HG02938 (cell line): ENCODE data around the gene THTPA.

Experiments
- ATAC-seq: cut with Tn5 transposase; IDR thresholded peaks from one replicate; pipeline ENCODE4 v1.9.1; 2021; ENCODE audit warnings: mild to moderate bottlenecking, moderate library complexity; ENCODE audit not compliant: unreplicated experiment

The THTPA gene

DNA sequence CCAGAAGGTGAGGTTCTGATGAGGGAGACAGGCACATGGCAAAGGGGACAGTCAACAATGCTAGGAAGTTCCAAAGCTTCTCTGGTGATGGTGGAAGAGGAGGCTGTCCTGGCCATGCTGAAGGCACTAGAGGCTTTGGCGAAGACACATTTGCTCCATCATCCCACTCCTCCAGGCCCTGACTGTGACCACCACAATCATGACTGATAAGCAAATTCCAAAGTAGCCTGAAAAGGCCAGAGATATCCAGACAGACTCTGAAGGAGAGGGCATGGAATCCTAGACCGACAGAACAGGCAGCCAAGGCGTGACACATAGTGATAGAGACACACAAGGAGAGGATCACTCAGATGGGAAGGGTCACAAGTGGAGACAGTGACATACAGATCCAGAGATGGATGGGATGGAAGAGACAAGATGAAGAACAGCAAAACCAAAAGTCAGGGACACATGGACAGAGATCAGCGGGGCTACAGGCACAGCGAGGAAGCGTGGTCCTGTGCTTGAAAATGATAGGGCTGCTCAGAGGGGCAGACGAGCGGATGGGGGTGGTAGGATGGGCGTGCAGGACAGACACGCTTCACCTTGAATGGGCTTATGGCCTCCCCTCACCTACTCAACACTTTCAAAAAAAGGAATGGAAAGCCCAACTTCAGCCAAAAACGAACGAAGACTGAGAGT lies 5.8 kb upstream of the THTPA start:
- no peak for ATAC-seq

GRCh38 chr14:23550812-23551265 lies 5.2 kb upstream of the THTPA start:
- no peak for ATAC-seq

DNA sequence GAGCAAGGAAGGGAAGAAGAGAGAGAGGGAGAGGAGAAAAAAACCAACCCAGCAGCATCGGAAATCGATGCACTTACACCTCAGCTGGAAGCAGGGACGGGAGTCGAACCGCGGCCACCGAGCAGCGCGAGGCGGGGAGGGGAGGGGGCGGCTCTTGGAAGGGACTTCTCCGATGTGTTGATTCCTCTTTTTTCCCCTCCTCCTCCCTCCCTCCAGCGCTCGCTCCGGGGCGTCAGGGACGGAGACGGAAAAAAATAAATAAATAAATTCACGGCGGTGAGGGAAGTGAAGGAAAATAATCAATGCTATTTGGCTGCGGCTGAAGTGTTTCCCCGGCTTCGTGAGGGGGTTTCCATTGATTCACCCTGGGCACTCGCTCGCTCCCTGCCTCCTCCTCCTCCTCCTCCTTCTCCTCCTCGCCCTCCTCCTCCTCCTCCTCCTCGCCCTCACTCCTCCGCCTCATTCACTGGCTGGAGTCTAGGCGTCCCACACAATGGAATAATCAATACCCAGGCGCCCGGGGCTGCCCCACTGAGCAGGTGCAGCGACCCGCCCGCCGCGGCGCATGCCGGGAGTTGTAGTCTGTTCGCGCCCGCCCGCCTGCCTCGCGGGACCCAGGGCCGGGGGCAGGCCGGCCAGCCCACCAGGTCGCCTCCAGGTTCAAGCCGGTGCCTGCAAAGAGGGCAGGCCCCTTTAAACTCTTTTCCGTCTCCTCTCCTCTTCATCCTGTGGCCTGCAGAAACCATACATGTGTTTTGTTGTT lies 4.6 kb upstream of the THTPA start, which contains the start of gene ZFHX2:
Gene ZFHX2 (minus strand): TSS at position 500 of the 763 bp plus-strand sequence. CDS start 16,440 bp downstream, outside the sequence.
- ATAC-seq, result peak; percentile 38

GRCh38 chr14:23555533-23555881 lies 564 bp upstream of the THTPA start:
- no peak for ATAC-seq

DNA sequence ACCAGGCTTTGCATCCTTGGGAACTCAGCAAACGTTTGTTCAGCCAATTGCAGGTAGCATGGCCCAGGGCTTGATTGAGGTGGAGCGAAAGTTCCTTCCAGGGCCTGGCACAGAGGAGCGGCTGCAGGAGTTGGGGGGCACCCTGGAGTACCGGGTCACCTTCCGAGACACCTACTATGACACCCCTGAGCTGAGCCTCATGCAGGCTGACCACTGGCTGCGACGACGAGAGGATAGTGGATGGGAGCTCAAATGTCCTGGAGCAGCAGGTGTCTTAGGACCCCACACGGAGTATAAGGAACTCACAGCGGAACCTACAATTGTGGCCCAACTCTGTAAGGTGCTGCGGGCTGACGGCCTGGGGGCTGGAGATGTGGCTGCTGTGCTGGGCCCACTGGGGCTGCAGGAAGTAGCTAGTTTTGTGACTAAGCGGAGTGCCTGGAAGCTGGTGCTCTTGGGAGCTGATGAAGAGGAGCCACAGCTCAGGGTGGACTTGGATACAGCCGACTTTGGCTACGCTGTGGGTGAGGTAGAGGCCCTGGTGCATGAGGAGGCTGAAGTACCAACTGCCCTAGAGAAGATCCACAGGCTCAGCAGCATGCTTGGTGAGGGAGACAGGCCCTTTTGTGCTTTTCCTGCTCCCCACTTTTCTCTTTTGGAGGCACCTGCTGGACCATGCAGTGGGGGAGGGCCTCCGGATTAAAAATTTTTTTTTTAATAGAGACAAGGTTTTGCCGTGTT lies 799 bp downstream of the THTPA start:
- ATAC-seq, result no peak

DNA sequence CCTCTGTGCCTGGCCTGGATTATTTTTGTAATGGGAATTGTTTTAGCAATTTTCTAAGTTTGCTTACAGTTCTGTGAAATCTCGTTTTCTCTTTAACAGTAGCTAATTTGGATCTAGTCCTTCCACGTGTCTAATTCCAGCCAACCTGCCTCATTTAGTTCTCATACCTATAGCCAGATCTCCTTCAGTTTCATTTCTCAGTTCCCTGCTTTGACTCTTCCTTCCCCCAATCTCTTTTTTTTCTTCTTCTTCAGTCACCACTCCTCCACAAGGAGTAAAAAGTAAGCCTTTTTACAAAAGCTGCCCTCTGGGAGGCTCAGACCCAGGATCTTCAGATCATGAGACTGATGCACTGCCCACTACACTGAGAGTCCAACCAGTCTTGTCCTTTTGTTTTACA lies 1.4 kb downstream of the THTPA start:
- no peak for ATAC-seq

- no peak for ATAC-seq
These were observed 1.9 kb downstream of the THTPA start for GRCh38 chr14:23557946-23558345.

- ATAC-seq, result no peak
These were observed 2.4 kb downstream of the THTPA start for GRCh38 chr14:23558346-23559009.

DNA sequence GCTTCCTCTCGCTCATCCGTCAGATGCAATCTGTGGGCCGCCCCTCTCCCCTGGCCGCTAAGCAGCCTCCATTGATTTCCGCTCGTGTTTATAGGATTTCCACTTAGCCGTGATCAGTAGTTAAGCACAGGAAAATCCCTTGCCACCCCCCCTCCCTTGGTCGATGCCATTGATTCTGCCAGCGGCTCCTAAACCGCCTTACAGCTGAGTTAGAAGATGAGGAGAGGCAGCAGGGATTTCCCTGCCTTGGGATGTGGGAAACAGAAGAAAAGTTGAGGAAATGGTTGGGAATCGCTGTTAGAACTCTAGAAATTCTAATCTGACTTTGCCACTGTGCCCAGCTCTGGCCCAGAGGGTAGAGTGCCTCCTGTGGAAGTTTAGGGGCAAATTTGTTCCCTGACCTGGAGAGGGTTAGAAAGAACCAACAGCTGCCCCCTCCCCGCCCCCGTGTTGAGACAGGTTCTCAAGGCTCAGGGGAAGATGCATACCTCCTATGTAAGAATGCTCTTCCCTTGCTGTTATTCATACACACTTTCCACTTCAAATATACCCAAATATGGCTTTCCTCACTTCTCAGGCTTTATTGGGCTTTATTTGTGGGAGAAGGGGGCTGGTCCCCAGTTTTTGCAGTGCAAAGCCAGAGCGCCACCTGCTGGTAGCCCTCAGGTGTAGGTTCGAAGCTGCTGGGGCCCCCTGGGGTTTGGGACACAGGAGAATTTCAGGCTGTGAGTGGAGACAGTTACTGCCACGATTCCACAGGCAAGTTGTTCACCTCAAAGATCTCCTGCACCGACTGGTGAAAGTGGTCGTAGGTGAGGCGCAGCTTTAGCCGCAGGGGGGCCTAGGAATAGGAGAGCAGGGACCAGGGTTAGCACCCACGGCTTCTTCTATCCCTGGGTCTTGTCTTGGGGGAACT lies 3.2 kb downstream of the THTPA start:
- ATAC-seq, result no peak

DNA sequence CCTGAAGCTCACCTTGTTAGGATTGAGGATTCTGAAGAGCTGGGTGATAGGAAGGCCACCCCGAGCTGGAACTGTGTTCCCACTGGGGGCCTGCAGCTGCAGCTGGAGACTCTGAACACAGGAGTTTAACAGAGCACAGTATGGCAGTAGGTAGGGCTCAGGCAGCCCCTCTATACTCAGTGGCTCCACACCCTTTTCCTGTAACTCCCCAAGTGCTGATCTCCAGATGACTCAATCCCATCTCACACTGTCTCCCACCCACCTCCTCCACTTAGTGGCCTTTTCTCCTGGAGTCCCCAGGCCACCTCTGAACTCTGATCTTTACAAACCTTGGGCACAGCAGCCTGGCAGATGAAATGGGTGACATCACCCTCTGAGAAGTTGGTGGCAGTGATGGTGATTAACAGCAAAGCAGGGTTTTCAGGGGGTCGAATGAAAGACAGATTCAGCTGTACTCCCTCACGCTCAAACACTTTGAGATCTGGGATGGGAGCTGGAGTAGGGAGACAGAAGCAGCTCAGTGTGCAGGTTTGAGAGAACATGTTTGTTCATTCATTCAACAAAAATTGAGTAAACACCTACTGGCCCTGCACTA lies 4.0 kb downstream of the THTPA start:
- no peak for ATAC-seq

- no peak for ATAC-seq
These were observed 5.2 kb downstream of the THTPA start for GRCh38 chr14:23561259-23561658.

DNA sequence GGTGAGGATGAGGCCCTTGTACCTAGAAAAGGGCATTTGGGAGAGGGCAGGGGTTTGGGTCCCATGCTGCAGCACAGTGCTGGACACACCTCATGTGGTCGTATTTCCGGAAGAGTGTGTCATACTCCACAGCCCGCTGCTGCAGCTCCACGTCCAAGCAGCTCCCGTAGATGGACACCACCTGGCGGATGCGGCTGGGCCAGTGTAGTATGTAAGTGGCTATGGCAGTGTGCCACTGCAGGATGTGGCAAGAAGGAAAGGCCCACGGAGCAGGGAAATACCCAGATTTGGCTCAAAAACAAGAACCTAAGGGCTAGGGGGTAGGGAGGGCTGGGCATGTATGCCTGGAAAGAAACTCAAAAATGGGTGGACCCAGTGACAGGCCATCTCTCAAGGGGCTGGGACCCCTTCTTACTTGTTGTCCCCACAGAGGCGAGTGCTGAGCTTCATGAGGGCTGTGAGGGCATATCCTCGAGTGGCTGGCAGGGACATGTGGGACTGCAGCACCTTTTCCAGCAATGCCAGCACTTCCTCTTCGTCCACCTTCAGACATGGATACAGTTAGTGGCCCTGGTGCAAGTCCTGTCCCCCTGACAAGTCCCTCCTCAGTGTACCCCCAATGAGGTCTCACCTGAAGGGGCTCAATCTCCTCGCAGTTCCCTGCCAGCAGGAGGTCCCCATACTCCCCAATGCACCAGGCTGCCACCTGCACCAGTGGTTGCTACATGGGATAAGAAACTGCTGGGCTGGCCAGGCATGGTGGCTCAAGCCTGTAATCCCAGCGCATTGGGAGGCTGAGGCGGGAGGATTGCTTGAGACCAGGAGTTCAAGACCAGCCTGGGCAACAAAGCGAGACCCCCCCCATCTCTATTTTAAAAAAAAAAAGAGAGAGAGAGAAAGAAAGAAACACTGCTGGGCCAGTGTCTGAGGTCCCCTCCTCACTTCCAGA lies 6.1 kb downstream of the THTPA start:
- ATAC-seq, result no peak

DNA sequence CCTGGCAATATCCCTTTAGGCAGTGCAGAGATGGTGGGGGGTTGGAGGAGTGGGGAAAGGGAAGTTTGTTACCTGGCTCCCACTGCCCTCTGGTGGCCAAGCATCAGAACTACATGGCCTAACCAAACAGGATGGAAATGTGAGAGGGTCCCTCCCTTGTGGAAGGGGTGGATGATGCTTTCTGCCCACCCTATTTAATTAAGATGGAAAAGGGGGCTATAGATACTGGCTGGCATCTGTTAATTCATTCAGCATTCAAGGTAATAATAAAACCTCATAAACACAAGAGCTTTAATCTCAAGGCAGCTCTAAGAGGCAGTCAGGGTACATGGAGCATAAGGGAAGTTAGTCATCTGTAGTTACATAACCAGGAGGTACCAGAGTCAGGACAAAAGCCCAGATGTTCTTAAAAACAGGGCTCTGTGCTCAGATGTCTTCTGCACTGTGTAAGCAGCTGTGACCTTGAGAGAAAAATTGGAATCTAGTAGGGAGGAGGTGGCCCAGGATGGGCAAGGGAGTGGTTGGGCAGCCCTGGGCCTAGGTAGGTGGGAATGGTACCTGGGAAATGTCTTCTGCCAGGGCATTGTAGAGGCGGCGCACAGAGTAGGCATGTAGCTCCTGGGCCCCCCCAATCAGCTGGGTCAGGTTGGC lies 6.9 kb downstream of the THTPA start:
- no peak for ATAC-seq

DNA sequence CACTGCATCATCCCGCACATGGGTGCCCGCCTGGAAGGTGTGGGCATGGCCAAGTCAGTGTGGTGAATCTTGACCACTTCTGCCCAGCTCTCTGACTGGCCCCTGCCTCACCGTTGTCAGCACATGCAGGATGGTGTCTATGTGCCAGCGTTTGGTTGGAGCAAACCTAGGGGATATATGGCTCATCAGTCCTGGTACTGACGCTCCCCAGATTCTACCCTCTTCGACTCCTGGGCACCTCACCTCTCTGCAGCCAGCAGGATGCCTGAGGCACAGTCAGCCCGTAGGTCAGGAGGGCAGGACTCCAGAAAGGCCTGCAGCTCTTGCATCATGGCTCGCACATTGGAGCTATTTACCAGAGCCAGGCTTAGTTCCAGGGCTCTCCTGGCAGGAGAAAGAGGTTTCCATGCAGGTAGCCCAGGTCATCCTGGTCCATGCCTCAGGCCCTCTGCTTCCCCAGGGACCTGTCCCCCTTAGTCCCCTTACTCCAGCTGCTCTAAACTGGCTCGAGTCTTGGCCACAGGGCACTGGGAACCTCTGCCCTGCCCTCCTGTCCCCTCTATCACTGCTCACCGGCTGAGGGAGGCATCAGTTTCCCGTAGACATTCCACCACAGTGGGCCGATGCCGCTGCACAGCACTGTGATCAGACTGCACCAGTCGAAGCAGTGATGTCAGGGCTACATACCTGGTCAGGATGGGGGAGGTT lies 7.6 kb downstream of the THTPA start:
- ATAC-seq, result no peak

DNA sequence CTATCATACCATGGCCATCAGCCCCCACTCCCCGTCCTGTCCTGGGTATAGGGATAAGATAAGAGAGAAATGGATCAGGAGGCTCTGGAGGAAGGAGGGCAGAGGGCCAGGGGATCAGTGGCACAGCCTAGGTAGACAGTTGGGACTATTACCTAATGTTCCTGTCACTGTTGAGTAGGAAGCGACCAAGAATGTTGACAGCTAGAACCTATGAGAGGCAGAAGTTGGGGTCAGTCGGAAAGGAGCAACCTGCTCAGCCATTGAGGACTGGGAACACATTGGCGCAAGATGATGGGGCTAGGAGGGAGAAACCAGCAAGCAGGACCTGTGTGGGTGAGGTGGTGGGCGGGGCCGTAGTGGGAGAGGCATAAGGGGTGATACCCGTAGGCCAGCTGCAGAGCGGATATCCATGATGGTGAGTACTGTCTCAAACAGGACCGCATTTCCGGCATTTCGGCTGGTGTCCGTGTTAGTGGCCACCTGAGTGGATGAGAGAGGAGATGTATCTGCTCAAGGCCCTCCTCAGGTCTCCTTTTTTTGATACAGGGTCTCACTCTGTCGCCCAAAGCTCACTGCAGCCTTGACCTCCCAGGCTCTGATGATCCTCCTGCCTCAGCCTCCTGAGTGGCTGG lies 8.2 kb downstream of the THTPA start:
- ATAC-seq, result no peak

DNA sequence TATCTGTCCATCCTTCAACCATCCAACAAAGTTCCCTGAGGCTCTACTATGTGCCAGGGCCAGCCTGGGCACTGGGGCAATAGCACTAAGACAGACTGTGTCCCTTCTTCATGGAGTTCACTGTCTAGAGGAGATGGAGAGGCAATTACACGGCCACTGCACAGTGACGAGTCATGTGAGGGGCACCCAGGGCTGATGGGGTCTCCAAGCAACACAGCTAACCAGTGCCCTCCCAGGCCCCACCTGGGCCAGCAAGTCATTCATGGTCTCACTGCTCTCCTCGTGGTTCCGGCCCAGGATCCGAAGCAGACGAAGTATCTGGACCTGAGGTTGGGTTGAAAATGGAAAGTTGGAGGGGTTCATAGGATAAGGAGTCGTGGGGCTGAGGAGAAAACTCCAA lies 8.8 kb downstream of the THTPA start:
- ATAC-seq, result no peak

- no peak for ATAC-seq
These were observed 9.6 kb downstream of the THTPA start for GRCh38 chr14:23565626-23566025.
